DMS114 treated with DMSO at 0.1 percent for 48 hours (cell line): ENCODE data around the gene SV2C.
"Not testable (repeated sequence)": the region's sequence is repeated elsewhere in the genome, so short reads cannot be mapped to it uniquely, and the experiment has no call there.

Experiments used
- DNase-seq: peaks from one replicate; lab custom pipeline; 2025; ENCODE audit not compliant: unreplicated experiment; lab: John Stamatoyannopoulos, UW

The SV2C gene

DNA sequence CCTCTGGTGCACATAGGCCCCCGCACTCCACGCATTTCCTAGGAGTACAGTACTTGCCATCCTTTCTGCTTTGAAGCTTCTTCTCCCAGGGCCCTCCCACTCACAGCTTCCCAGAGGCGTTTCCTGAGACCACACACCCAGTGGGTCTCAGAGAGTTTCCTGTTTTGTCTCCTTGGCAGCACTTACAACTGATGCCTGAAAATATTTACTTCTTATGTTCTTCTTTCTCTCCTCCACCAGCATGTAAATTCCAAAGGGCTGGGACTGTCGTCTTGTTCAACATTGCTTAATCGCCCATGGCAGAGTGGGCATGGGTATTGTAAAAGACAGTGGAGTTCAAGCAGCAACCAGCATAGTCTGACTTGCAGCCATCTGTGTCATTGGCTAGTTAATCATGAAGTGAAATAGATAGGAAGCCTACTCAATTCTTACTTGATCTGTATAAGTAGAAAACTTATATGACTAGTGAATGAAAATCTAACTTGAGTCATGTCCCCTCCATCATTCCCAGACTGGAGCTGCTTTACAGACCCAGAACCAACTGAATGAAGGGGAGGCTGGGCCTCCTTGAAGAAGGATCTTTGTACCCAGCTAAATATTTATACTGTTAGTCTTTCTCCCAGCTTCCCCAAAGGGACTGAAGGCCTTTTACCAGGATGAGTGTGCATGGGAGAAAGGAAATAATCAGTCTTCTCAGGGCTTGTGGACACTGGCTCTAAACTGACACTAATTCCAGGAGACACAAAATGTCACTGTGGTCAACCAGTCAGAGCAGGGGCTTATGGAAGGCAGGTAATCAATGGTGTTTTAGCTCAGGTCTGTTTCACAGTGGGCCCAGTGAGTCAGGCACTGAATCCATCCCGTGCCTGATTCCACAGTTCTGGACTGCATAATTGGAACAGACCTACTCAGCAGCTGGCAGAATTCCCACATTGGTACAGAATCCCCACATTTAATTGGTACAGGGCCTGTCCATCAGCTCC, 116.4 kb downstream of the SV2C start:
- DNase-seq = no peak

DNA sequence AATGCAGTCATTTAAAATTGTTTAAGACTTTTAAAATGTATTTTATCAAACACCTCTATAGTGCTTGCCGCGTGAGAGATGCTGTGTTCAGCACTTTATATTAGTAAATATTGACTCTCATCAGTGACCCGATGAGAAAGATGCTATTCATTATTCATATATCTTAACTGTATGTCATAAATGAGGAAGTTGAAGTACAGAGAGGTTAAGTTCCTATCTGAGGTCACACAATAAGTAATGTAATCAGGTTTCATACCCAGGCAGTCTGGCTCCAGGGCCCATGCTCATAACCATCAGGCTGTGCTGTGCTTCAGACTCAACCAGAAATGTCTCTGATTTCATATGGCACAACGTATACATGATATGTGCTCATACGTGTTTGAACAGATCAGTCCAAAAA, 119.0 kb downstream of the SV2C start:
- no peak for DNase-seq

DNA sequence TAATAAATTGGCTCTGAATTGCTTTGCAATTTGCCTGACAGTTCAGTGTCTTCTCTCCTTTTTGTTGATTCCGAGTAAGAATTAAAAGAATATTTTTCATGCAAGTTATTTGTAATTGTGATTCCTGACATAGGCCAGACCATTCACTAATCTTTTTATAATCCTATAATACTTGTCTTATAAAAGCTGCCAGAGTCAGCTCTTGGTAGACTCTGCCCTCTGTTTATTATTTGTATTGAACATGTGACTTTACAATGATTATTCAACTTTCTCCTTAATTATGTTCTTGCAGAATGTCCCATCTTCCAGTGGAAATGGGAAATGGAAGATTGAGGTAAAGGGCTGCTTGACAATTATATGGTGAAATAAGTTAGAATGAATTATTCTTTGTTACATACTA, 121.0 kb downstream of the SV2C start:
- no peak for DNase-seq

DNA sequence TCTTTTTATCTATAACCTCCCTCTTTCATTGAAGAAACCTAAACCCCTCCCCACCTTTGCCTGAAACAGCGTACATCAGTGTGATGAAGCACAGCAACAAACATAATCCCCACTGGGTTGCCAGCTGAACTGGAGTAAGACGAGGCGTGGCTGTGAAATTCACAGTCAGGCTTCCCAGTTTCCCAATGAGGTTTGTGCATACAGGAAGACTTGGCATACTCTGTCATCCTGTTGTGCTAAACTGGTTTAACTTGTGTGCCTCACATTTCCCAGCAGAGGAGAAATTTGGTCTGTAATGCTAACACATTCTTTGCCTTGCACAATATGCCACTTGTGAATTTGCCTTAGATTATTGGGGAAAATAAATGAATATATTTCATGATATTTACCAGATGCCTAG, 121.5 kb downstream of the SV2C start:
- no peak for DNase-seq

DNA sequence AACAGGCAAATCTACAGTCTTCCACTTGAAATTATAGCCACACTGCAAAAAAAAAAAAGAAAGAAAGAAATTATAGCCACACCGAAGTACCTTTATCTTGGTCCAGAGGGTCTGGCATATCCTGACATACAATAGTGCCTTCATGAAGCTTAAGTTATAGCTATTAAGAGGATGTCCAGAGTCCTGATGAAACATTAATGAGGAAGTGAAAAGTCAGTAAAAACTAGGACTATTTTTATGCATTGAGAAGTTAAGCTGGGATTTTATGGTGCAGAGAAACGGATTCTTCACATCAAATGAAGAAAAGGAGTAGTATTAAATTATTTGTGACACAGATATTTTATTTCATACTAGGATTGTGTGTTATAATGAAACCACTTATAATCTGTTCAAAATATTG, 123.9 kb downstream of the SV2C start:
- DNase-seq = no peak

DNA sequence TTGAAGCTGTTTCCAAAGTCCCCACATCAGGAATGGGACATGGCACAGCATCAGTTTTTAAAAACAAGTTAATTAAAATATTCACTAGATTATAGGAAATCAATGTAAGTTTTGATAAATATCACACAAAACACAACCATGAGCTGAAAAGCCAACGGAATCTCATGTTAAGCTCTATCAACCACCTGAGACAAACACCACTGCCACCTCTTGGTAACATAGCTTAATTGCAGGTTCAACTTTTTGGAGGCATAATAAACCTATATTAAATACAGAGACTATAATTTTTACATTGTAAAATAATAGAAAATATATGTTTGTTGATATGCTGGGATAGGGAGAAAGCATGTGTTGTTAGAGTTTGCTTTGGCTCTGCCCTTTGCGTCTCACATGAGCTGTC, 126.1 kb downstream of the SV2C start:
- no peak for DNase-seq

DNA sequence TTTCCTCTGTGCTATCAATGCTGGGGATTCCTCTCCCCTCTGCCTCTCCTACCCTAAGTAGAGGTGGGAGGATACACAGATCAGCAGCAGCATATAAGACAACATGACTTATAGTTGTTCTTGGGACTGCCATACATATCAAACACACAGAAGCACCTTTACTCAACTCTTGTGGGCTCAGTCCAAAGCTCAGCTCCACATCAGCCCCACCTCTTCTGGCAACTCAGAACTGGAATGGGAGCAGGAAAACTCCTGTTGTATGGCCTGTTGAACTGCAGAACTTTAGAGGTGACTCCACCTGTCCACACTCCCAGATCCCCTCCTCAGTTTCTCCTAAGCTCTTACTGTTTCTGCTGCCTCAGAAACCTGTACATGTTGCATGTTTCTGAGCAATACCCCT, 127.8 kb downstream of the SV2C start:
- no peak for DNase-seq

DNA sequence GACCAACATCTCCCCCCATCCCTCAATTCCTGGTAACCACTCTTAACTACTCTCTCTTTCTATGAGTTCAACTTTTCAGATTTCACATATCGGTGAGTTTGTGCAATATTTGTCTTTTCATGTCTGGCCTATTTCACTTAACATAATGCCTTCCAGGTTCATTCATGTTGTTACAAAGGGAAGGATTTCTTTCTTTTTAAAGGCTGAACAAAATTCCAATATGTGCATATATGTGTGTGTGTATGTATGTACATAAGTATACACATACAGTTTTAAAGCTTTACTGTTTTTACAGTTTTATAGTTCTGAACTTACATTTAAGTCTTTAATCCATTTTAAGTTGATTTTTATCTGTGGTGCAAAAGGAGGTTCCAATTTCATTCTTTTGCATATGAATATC, 130.7 kb downstream of the SV2C start:
- DNase-seq = no peak

DNA sequence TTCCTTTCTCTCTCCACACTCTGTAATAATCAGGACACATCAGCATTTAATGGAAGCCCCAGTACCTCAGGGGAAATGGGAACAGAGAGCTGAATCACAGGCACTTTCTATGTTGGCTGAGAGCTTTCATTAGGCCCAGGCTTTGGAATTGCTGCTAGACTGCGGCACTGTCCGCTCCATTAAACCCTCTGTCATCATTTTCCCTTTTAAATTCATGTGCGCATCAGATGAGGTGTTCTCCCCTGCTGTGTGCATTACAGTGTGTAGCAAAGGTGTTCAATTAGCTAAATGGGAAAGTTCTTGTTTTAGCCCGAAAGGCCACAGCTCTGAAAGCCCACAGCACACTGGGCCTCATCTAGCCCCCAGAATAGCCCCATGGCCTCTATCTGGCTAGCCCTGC, 133.6 kb downstream of the SV2C start:
- DNase-seq = no peak

DNA sequence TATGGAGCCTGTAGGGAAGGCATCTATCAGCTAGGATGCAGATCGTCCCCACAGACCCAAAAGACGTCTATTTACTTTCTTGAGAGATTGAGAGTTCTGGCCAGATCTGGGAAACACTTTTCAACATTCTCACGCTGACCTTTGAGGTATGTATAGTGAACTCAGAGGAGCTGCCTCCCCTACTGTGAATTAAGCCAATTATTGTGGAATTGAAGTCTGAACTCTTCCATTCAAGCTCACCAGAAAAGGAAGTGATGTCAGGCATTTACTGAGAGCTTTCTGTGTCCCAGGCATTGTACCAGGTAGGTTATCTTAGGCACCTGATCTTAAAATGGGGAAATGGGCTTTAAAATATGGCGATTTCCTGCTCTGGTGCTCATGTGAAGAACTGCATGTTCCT, 136.5 kb downstream of the SV2C start:
- no peak for DNase-seq

DNA sequence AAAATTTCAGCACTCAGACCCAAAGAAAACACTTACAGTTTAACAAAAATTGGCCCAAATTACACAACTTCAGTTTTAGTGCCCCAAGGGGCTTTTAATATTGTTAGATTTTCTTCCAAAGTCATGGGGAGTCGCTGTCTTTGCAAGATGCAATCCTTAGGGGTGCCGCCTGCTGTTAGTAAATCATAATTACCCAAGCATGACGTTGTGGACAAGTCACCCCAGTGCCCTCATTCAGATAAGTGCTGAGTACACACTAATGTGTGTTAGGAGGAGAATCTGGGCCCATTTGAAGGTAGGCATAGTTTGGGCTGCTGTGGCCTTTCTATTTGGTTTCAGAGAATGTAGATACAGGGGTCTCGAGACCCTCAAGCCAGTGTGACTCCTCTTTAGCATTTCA, 138.1 kb downstream of the SV2C start:
- DNase-seq = no peak

DNA sequence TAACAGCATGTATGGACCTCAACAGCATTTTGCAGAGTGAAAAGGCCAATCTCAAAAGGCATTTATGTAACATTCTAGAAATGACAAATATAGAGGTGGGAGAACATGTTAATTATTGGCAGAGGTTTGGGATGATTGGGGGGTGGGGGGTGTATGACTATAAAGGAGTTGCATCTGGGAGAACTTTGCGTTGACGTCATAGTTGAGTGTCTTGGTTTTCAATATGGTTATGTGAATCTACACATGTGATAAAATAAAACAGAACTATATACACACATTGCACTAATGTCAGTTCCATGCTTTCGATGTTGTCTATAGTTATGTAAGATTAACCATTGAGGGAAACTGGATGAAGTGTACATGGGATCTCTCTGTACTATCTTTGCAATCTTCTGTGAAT, 139.1 kb downstream of the SV2C start:
- no peak for DNase-seq

DNA sequence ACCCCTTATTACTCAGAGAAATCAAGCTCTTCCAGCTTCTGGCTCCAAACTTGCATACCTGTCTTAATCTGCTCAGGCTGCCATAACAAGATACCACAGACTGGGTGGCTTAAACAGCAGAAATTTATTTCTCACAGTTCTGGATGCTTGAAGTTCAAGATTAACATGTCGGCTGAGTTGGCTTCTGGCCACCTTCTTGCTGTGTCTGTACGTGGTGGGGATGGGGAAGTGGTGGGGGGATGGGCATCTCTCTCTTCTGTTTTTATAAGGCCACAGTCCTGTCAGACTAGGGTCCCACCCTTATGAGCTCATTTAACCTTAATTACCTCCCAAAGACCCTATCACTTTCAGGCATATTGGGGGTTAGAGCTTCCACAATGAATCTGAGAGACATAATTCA, 140.5 kb downstream of the SV2C start:
- no peak for DNase-seq

DNA sequence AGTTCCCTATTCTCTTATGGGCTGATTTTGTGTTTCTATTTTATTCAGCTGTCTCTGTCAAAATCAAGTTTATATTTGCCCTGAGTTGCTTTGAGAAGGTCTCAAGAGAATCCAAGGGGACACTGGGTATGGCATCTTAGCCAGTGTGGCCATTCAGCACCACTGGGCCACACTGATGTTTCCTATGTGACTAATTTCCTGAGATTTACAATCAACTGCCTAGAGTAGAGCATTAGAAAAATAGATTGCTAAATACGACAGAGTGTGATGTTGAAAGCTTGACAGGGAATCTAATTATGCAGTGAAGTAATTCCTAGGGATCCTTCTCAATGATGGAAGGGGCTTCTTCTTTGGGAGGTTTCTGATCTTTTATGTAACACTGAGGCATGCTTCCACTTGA, 141.7 kb downstream of the SV2C start:
- no peak for DNase-seq

DNA sequence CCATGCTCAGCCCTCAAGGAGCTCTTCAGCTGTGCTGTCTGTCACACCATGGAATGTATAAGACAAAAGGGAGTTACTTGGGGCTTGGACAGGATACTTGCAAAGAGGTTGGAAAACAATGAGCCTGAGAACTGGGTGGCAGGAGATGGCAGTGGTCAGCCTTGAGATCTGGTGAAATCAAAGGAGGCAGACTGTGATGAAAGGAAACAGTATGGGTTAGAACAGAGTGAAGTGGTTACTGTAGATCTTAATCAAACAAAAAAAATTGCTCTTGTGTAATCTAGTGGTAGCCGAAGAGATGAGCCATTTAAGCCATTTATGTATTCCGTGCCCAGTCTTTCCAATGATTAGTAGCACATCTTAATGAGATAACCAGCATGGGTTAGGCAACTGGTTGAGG, 142.2 kb downstream of the SV2C start:
- DNase-seq = no peak

DNA sequence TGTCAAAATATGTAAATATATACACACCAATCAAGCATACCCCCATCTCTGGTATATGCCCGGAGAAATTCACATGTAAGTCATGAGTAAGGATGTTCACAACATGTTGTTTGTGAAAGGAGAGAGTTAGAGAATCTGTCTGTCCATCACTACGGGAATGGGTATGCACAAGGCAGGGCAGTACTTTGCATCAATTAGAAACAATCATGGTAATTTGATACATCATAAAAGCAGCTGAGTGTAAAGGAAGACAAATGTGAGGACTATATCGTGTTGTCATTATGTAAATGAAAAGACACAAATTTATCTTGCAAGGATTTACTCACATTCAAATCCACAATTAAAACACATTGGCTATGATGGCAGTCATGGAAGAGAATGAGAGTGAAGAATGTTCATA, 146.7 kb downstream of the SV2C start:
- no peak for DNase-seq

DNA sequence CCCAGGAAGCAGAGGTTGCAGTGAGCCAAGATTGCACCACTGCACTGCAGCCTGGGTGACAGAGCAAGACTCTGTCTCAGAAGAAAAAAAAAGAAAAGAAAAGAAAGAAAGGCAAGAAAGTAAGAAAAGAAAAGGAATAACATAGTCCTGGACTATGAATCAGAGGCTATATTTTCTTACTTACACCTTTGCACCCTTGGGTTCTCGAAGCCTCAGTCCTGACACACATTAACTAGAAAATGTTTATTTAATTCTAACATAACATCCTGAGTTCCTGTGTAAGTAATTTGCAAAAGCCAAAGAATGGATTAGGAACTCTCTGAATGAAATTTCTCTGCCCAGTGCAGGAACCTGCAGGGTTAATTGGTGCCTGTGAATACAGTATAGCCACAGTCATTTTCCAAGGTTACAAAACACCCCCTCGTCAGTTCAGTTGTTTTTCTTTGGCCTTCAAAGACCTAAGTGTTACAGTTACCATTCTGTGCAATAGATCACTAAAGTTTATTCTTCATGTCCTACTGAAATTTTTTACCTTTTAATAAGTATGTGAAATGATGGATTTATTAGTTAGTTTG, 147.6 kb downstream of the SV2C start:
- DNase-seq = no peak

DNA sequence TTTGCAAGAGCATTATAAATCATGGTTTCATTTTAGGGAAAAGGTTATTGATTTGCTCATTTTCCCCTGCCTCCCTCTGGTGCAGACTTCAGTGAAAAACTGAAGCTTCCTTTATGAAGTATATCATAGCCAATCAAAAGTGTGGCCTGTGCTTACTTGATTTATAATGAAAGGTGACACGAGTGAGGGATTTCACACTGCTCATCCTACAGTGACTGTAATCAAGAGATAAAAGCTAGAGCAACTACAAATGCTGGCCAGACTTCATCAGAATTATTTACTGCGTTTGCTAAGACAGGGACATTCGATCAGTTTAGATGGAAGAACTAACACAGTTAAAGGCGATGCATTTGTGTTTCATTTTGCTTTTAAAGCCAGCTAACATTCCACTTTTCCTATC, 151.5 kb downstream of the SV2C start:
- no peak for DNase-seq

DNA sequence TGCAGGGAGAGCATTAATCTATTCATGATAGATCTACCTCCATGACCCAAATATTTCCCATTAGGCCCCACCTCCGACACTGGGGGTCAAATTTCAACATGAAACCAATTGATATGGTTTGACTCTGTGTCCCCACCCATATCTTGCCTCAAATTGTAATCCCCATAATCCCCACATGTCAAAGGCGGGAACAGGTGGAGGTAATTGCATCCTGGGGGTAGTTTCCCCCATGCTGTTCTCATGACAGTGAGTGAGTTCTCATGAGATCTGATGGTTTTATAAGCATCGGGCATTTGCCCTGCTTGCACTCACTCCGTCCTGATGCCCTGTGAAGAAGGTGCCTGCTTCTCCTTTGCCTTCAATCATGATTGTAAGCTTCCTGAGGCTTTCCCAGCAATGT, 153.5 kb downstream of the SV2C start:
- no peak for DNase-seq

DNA sequence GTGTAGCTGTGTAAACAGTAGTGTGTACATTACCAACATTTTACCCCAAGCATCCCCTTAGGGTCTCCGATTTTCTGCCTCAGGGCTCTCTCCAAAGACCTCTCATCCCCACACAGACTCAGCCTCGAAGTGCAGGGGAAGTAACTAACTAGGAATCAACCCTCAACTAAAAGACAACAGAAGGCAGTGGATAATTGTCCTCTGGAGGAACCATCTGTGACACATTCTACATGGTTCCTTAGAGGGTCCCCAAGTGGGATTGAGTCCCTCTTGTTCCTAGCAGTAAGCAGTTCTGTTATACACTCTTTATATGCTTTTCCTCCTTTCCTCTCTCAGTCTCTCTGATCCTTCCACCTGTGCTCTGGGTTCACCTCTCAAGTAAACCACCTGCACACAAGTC, 157.2 kb downstream of the SV2C start:
- DNase-seq = no peak

DNA sequence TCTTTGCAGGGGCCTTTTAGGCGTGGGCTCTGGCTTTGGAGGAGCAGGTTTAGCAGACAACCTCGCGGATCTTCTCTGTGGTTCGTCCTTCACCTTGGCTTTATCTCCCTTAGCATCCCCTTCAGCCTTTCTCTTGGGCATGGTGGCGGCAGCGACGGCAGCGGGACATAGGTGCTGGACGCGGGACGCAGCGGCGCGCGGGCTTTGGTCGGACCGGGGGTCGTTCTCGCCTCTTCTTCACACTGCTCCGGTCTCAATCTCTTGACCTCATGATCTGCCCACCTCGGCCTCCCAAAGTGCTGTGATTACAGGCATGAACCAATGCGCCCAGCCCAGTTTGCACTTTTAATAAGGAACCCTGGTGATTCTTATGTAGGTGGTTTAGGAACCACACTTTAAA, 159.0 kb downstream of the SV2C start:
- not testable (repeated sequence) for DNase-seq

DNA sequence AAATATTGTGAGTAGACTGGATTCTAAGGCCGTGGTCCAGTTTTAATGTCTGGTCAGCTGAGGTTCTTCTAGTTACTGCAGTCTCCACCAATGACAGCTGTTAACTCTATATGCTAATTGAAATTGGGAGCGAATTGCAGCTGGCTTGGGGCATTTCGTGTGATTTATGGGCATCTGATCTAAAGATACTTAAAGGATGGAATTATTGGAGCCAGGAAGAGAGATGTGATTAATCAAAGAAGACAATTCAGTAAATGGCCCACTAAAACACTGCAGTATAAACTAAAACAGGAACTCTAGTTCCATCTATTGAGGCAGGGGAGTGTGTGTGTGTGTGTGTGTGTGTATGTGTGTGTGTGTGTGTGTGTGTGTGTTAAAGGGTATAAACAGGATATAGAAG, 162.4 kb downstream of the SV2C start:
- no peak for DNase-seq

DNA sequence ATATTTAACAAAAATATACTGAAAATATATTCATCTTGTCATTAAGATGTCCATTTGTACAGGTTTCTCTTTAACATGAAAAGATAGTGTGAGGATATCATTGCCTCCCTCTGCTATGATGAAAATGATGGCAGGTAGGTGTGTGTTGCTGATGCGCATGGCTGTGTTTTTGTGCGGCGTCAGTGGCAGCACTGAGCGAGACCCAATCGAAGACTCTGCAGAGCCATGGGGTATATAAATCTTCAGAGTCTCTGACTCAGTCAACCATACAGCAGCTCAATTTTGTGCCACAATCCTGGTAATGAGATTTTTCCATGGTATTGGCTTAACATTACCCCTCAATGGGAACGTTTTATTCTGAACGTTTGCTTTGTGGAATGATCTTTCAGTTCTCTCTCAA, 166.4 kb downstream of the SV2C start:
- no peak for DNase-seq
